SK-N-SH (cell line): ENCODE measurements around the gene PLA2G1B. TPM values are rescaled to one million over a fixed set of nuclear protein-coding genes. Genes with fewer than 3 reads are reported as not detected.
A peak's percentile ranks its signal among the peaks of the same experiment; 100 is the strongest.

Experiments used
- CTCF ChIA-PET: fragments of 300-600, 350-600 bp; formaldehyde crosslinking; extraction: SDS; loops from one replicate; lab custom pipeline; 2021; lab: Yijun Ruan, JAX
- POLR2A ChIA-PET: fragments of 350-600 bp; sonication (Branson Sonifier 250); formaldehyde crosslinking; extraction: SDS; loops from one replicate; lab custom pipeline; 2020; ENCODE audit warnings: antibody characterized with exemption, inconsistent platforms; lab: Yijun Ruan, JAX
- DNase-seq: peaks from one replicate; pipeline ENCODE4 v3.0.0; 2012
- H2AFZ ChIP-seq: fragments of 200-600 bp; sonication (generic); 2 replicates; pipeline ENCODE4 v1.8.1; 2016; ENCODE audit warnings: antibody characterized with exemption, mild to moderate bottlenecking, low read depth
- H3F3A ChIP-seq: fragments of 200-600 bp; sonication (generic); replicated peaks from 2 replicates; pipeline ENCODE3; 2016; ENCODE audit warnings: antibody characterized with exemption, mild to moderate bottlenecking; ENCODE audit not compliant: insufficient read depth
- H3K27ac ChIP-seq, 2 experiments: fragments of 200-500 bp in 1 of 2; fragments of 200-600 bp in 1 of 2; sonication (Bioruptor generic) in 1 of 2; sonication (generic), shearing (Covaris generic) in 1 of 2; 2 replicates each; pipeline versions ENCODE4 v1.5.1 to v1.6.1; 2014 to 2016; ENCODE audit warnings: low read depth in 2 of 2, inconsistent platforms in 1 of 2, low read length in 1 of 2, mild to moderate bottlenecking in 1 of 2, mixed read lengths in 1 of 2
- H3K27me3 ChIP-seq: fragments of 200-600 bp; sonication (generic), shearing (Covaris generic); 2 replicates; pipeline ENCODE4 v1.6.1; 2016; ENCODE audit warnings: mixed run types; ENCODE audit not compliant: insufficient read depth
- H3K36me3 ChIP-seq, 2 experiments: fragments of 200-500 bp in 1 of 2; fragments of 200-600 bp in 1 of 2; sonication (Bioruptor generic) in 1 of 2; sonication (generic) in 1 of 2; replicated peaks in 1 of 2; 2 replicates each; pipeline versions ENCODE3 to v1.5.1; 2014 to 2016; ENCODE audit warnings: low read length in 1 of 2, mild to moderate bottlenecking in 1 of 2; ENCODE audit not compliant: insufficient read depth in 2 of 2, control insufficient read depth in 1 of 2
- H3K4me1 ChIP-seq, 2 experiments: fragments of 200-500 bp in 1 of 2; fragments of 200-600 bp in 1 of 2; sonication (Bioruptor generic) in 1 of 2; sonication (generic), shearing (Covaris generic) in 1 of 2; 2 replicates each; pipeline versions ENCODE4 v1.5.1 to v1.6.1; 2014 to 2016; ENCODE audit warnings: low read depth in 1 of 2, low read length in 1 of 2, mixed run types in 1 of 2; ENCODE audit not compliant: insufficient read depth in 2 of 2, control insufficient read depth in 1 of 2
- H3K4me2 ChIP-seq: fragments of 200-600 bp; sonication (generic), shearing (Covaris generic); 2 replicates; pipeline ENCODE4 v1.6.1; 2017; ENCODE audit warnings: mixed run types
- H3K4me3 ChIP-seq, 2 experiments: fragments of 200-500 bp in 1 of 2; fragments of 200-600 bp in 1 of 2; sonication (Bioruptor generic) in 1 of 2; sonication (generic), shearing (Covaris generic) in 1 of 2; 2 replicates each; pipeline versions ENCODE4 v1.5.1 to v1.8.1; 2014 to 2016; ENCODE audit warnings: low read depth in 2 of 2, inconsistent platforms in 1 of 2, low read length in 1 of 2, mild to moderate bottlenecking in 1 of 2, mixed read lengths in 1 of 2, moderate library complexity in 1 of 2
- H3K79me2 ChIP-seq: fragments of 200-600 bp; sonication (generic); 2 replicates; pipeline ENCODE4 v1.8.1; 2017; ENCODE audit warnings: mild to moderate bottlenecking; ENCODE audit not compliant: insufficient read depth
- H3K9ac ChIP-seq: fragments of 200-600 bp; sonication (generic); 2 replicates; pipeline ENCODE4 v1.6.1; 2017; ENCODE audit warnings: mixed run types
- H3K9me2 ChIP-seq: fragments of 200-600 bp; sonication (generic); 2 replicates; pipeline ENCODE4 v1.6.1; 2017; ENCODE audit warnings: mixed run types
- H3K9me3 ChIP-seq: fragments of 200-600 bp; sonication (generic); 2 replicates; pipeline ENCODE4 v1.6.1; 2017; ENCODE audit warnings: mixed run types, mild to moderate bottlenecking, moderate library complexity
- H4K20me1 ChIP-seq: fragments of 200-600 bp; sonication (generic); 2 replicates; pipeline ENCODE4 v1.6.1; 2017; ENCODE audit warnings: mild to moderate bottlenecking, mixed run types; ENCODE audit not compliant: insufficient read depth
- EZH2phosphoT487 ChIP-seq: fragments of 200-600 bp; sonication (generic); IDR thresholded peaks from 2 replicates; pipeline ENCODE4 v1.6.1; 2017; ENCODE audit warnings: low read depth, mixed run types, mild to moderate bottlenecking, antibody characterized with exemption, moderate library complexity, borderline replicate concordance
- FOXJ3 ChIP-seq: sonication (generic); formaldehyde crosslinking; IDR thresholded peaks from 2 replicates; pipeline ENCODE4 v1.5.1; 2020; ENCODE audit warnings: mild to moderate bottlenecking, missing genetic modification reagents
- MEF2A ChIP-seq: IDR thresholded peaks from 2 replicates; pipeline ENCODE4 v1.4.0; 2012; ENCODE audit warnings: low read depth, borderline replicate concordance
- MXI1 ChIP-seq: IDR thresholded peaks from 2 replicates; pipeline ENCODE4 v1.6.1; 2012; ENCODE audit warnings: mild to moderate bottlenecking, low read depth, low read length, improper control_type of control experiment
- POLR2AphosphoS5 ChIP-seq: IDR thresholded peaks from 2 replicates; pipeline ENCODE4 v1.6.1; 2012; ENCODE audit warnings: low read depth, low read length
- RCOR1 ChIP-seq: fragments of 150-350 bp; IDR thresholded peaks from 2 replicates; pipeline ENCODE4 v1.6.1; 2017; ENCODE audit warnings: antibody characterized with exemption, low read length
- RFX5 ChIP-seq: IDR thresholded peaks from 2 replicates; pipeline ENCODE4 v1.6.1; 2012; ENCODE audit warnings: mild to moderate bottlenecking, improper control_type of control experiment, low read length
- TCF12 ChIP-seq: IDR thresholded peaks from 2 replicates; pipeline ENCODE4 v1.4.0; 2012
- WGBS: methylation state at CpG from one replicate; pipeline ENCODE4 v1.1.6; 2017; ENCODE audit warnings: low lambda C conversion rate; 5-methylcytosine and 5-hydroxymethylcytosine counted together
- polyA plus RNA-seq, 3 experiments: library from polyadenylated mRNA; depleted of rRNA; stranded (reverse); fragments of >200 nt; gene quantifications; 2 replicates each; pipeline ENCODE4 v1.2.3, GENCODE V29; 2012
- TF ChIP-seq, protein P1 (sequence below): IDR thresholded peaks from 2 replicates; pipeline ENCODE4 v1.4.0; 2012; ENCODE audit warnings: low read depth, borderline replicate concordance
- TF ChIP-seq, protein P2 (sequence below): IDR thresholded peaks from 2 replicates; pipeline ENCODE4 v1.4.0; 2012; ENCODE audit warnings: low read depth, borderline replicate concordance

The PLA2G1B gene
- polyA plus RNA-seq, 1 of the 3 experiments (the other 2 are of a cell fraction), result not detected

DNA sequence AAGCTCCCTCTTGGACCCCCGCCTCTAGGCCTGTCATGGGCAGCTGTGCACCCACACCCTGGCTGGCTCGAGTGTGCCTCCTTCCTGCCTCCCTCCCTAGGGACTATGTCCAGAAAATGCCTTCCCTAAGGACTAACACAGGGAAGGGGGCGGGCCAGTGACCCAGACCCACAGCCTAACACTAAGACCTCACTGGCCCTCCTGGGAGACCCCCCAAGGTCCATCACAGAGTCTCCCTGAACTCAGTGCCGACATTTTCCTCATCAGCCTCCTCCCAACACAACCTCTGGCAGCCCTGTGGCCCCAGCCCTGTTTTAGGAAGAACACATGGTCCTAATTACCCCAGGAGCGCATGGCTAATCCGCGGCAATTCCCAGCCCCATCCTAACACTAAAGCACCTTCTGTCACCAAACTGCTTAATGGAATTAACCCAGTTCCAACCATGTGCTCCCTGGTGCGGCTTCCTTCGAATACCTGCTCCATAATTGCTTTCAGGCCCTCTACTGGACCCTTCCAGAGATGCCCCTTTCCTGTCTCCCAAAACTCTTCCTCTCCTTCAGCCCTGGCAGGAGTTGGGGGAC, 35.8 kb upstream of the PLA2G1B start:
- Histone ChIP-seq H2AFZ (no peak overlapping the region), H3K9me3 (no peaks in the 10 kb centered on the region), H3K4me2 (no peak overlapping the region), H3F3A (peaks cover 5% of the 10 kb centered on the region), H3K9me2 (no peaks in the 10 kb centered on the region), H3K4me1 (peaks cover 0 to 46% of the 10 kb centered on the region in 2 experiments; a peak in 1 of 4 replicates), H3K79me2 (no peaks in the 10 kb centered on the region), H3K9ac (no peak overlapping the region), H3K4me3 (no peak overlapping the region), H4K20me1 (no peaks in the 10 kb centered on the region), H3K36me3 (no peaks in the 10 kb centered on the region), H3K27ac (peak overlapping the region in 1 of 2 experiments; percentile 81; a peak in 2 of 4 replicates), H3K27me3 (peaks cover 18% of the 10 kb centered on the region)
- ChIA-PET CTCF (interaction anchor here (0.9 to 9.0 kb wide), 5 partner anchors 23 to 77 kb away, joined by 3 to 95 read pairs (median 3); no protein-coding TSS in a partner anchor), POLR2A (interaction anchor here (2.4 kb wide), 1 partner anchor 162 kb away, joined by 8 read pairs; the partner anchor contains the start of gene RPLP0)
- 69% methylated on average over 8 of the region's 9 CpGs for WGBS
- TF ChIP-seq MEF2A, result no peak
- TF ChIP-seq MXI1, result peak; percentile 77; the same call in 1 of the 2 replicates
- DNase-seq, result peak; percentile 56

DNA sequence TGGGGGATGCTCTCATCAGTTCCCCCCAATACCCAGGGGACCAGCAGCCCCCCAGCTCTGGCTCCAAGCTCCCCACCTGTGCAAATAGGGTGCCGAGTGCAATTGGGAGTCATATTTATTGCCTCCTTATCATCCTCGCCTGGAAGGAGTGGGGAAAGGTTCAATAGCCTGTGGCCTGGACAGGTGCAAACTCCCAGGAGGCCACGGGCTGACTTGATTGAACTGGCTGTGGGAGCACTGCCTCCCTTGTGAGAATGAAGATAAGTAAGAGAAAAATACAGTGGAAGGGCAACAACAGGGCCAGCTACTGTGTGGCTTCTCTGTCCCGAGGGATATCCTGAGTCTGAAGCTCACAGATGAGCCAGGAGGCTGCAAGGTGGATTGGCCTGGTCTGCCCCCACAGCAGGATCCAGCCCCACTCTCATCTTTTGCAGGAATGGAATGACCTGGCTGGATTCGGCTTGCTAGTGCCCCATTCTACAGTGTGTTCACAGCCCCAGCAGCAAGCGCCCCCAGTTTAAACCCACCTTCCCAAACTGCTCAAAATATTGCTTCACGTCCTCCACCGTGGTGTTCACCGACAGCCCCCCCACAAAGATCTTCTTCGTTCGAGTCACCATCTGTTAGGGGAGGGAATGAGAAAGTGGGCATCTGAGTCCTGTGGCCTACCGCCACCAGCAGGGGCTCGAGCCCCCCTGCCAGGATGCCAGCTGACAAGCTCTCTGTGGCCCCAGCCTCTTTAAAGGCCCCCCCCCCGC, 35.1 kb upstream of the PLA2G1B start:
- Histone ChIP-seq H3K4me1 (peaks cover 0 to 44% of the 10 kb centered on the region in 2 experiments; a peak in 1 of 4 replicates), H3K9me3 (no peaks in the 10 kb centered on the region), H3K36me3 (no peaks in the 10 kb centered on the region), H3K9ac (no peak overlapping the region), H3K9me2 (no peaks in the 10 kb centered on the region), H4K20me1 (no peaks in the 10 kb centered on the region), H3K27me3 (peaks cover 15% of the 10 kb centered on the region), H3F3A (peaks cover 5% of the 10 kb centered on the region), H3K4me3 (no peak overlapping the region), H3K79me2 (no peaks in the 10 kb centered on the region), H3K27ac (peak overlapping the region in 1 of 2 experiments; percentile 81; a peak in 2 of 4 replicates), H2AFZ (no peak overlapping the region), H3K4me2 (no peak overlapping the region)
- DNase-seq, result no peak
- no peak for TF ChIP-seq RFX5
- no peak for TF ChIP-seq TCF12
- TF ChIP-seq, protein P1, sequence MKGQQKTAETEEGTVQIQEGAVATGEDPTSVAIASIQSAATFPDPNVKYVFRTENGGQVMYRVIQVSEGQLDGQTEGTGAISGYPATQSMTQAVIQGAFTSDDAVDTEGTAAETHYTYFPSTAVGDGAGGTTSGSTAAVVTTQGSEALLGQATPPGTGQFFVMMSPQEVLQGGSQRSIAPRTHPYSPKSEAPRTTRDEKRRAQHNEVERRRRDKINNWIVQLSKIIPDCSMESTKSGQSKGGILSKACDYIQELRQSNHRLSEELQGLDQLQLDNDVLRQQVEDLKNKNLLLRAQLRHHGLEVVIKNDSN, result no peak
- ChIA-PET CTCF (interaction anchor here (0.9 to 9.0 kb wide), 4 partner anchors 22 to 67 kb away, joined by 3 to 95 read pairs (median 3); partner anchors contain the start of gene PLA2G1B), POLR2A (interaction anchor here (1.4 to 2.4 kb wide), 2 partner anchors 75 to 161 kb away, joined by 5 to 8 read pairs; partner anchors contain the start of genes COX6A1 and RPLP0)
- 82% methylated on average over 14 of the region's 14 CpGs for WGBS

DNA sequence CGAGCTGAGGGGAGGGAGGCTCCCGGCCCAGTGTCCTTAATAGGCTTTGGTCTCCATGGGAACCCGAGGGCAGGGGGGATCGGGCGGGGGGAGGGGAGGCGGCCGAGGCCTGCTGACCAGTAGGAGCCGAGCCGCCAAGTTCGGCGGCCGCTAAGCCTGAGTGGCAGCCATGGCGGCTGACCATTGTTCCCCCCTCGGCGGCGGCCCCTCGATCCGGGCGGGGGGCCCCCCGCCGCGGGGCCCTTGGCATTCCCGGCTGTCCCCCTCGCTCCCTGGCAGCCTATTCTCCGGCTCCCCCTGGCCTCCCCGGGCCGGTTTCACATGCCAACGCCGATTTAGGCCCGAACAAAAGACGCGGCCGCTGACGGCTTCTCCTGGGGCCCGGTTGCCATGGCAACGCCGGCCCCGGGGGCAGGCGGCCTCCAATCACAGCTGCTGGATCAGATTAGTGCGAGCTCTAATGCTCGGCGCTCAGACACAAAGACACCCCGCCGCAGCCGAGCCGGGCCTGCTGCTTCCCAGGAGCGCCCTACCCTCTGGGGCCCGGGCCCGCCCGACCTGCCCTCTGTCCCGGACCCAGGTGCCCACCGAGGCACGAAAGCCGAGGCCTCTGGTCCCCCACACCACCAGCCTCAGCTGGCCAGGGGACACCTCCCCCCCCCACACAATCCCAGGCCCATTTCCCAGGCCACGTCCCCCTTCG, 34.1 kb upstream of the PLA2G1B start:
- 49% methylated on average over 11 of the region's 56 CpGs for WGBS
- Histone ChIP-seq H3K4me1 (peaks cover 0 to 34% of the 10 kb centered on the region in 2 experiments; a peak in 1 of 4 replicates), H2AFZ (no peak overlapping the region), H3K27me3 (peaks cover 4% of the 10 kb centered on the region), H3K9me2 (no peaks in the 10 kb centered on the region), H3K36me3 (no peaks in the 10 kb centered on the region), H3K4me2 (no peak overlapping the region), H3K4me3 (peak overlapping the region in 1 of 2 experiments; percentile 24; a peak in 2 of 4 replicates), H3K9me3 (no peaks in the 10 kb centered on the region), H3F3A (no peaks in the 10 kb centered on the region), H3K27ac (peak overlapping the region in 1 of 2 experiments; percentile 81; a peak in 2 of 4 replicates), H3K79me2 (no peaks in the 10 kb centered on the region), H3K9ac (no peak overlapping the region), H4K20me1 (no peaks in the 10 kb centered on the region)
- CTCF ChIA-PET, result interaction anchor here (0.9 to 9.0 kb wide), 5 partner anchors 34 to 700 kb away, joined by 3 to 95 read pairs (median 4); partner anchors contain the start of genes PLA2G1B and SIRT4
- POLR2A ChIA-PET, result interaction anchor here (0.6 to 2.4 kb wide), 6 partner anchors 9 to 160 kb away, joined by 3 to 8 read pairs (median 4); partner anchors contain the start of genes COX6A1, RNU4-2 and RPLP0
- DNase-seq, result peak; percentile 98
- no peak for TF ChIP-seq POLR2AphosphoS5
- no peak for TF ChIP-seq TCF12
- peak; percentile 94 for TF ChIP-seq RFX5
- TF ChIP-seq, protein P2, sequence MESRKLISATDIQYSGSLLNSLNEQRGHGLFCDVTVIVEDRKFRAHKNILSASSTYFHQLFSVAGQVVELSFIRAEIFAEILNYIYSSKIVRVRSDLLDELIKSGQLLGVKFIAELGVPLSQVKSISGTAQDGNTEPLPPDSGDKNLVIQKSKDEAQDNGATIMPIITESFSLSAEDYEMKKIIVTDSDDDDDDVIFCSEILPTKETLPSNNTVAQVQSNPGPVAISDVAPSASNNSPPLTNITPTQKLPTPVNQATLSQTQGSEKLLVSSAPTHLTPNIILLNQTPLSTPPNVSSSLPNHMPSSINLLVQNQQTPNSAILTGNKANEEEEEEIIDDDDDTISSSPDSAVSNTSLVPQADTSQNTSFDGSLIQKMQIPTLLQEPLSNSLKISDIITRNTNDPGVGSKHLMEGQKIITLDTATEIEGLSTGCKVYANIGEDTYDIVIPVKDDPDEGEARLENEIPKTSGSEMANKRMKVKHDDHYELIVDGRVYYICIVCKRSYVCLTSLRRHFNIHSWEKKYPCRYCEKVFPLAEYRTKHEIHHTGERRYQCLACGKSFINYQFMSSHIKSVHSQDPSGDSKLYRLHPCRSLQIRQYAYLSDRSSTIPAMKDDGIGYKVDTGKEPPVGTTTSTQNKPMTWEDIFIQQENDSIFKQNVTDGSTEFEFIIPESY, result no peak
- no peak for TF ChIP-seq FOXJ3
- TF ChIP-seq RCOR1, result peak; percentile 41; the same call in 1 of the 2 replicates
- TF ChIP-seq MXI1, result peak; percentile 40; the same call in 1 of the 2 replicates
- TF ChIP-seq EZH2phosphoT487, result no peak
